Neural cell (in vitro differentiated cells): ENCODE data around the gene MEOX1. TPM values are rescaled to one million over a fixed set of nuclear protein-coding genes. Genes with fewer than 3 reads are reported as not detected.

Source experiments
- H2AFZ ChIP-seq: fragments of 200-600, 300-800 bp; sonication (generic), shearing (Covaris generic); 2 replicates; pipeline ENCODE4 v1.6.0; 2014; ENCODE audit warnings: low read depth, mild to moderate bottlenecking, antibody characterized with exemption, low read length, moderate library complexity
- H3F3A ChIP-seq: fragments of 200-600 bp; shearing (Covaris generic); 2 replicates; pipeline ENCODE4 v1.6.1; 2016; ENCODE audit warnings: mild to moderate bottlenecking, moderate library complexity, mixed read lengths, antibody characterized with exemption, low read length; ENCODE audit not compliant: insufficient read depth, poor library complexity, severe bottlenecking
- H3K27ac ChIP-seq: fragments of 200-600, 300-800 bp; sonication (generic), shearing (Covaris generic); 2 replicates; pipeline ENCODE4 v1.5.1; 2014; ENCODE audit warnings: mild to moderate bottlenecking, low read length, moderate library complexity
- H3K27me3 ChIP-seq: fragments of 300-800, 200-600 bp; sonication (generic), shearing (Covaris generic); 2 replicates; pipeline ENCODE4 v1.6.0; 2014; ENCODE audit warnings: mild to moderate bottlenecking, low read depth, low read length, moderate library complexity; ENCODE audit not compliant: insufficient read depth
- H3K36me3 ChIP-seq: fragments of 300-800, 200-600 bp; sonication (generic), shearing (Covaris generic); 2 replicates; pipeline ENCODE4 v1.5.1; 2014; ENCODE audit warnings: mild to moderate bottlenecking, antibody characterized with exemption, low read length, moderate library complexity; ENCODE audit not compliant: insufficient read depth
- H3K4me2 ChIP-seq: fragments of 300-800, 200-600 bp; sonication (generic), shearing (Covaris generic); 2 replicates; pipeline ENCODE4 v1.6.0; 2014; ENCODE audit warnings: mild to moderate bottlenecking, low read length
- H3K4me3 ChIP-seq: fragments of 300-800, 200-600 bp; sonication (generic), shearing (Covaris generic); 2 replicates; pipeline ENCODE4 v1.5.1; 2014; ENCODE audit warnings: mild to moderate bottlenecking, low read length, moderate library complexity
- H3K79me2 ChIP-seq: fragments of 200-600 bp; shearing (Covaris generic); replicated peaks from 2 replicates; pipeline ENCODE4 v1.6.0; 2014; ENCODE audit warnings: mild to moderate bottlenecking, low read length, moderate library complexity; ENCODE audit not compliant: insufficient read depth
- H3K9ac ChIP-seq: fragments of 300-800, 200-600 bp; sonication (generic), shearing (Covaris generic); 2 replicates; pipeline ENCODE4 v1.6.1; 2016; ENCODE audit warnings: mild to moderate bottlenecking, low read length, mixed read lengths
- H3K9me2 ChIP-seq: fragments of 200-600 bp; shearing (Covaris generic); 2 replicates; pipeline ENCODE4 v1.6.1; 2016; ENCODE audit warnings: mild to moderate bottlenecking, low read length, mixed read lengths; ENCODE audit not compliant: insufficient read depth
- H3K9me3 ChIP-seq: fragments of 200-600, 300-800 bp; sonication (generic), shearing (Covaris generic); 2 replicates; pipeline ENCODE4 v1.6.1; 2016; ENCODE audit warnings: mild to moderate bottlenecking, mixed run types, low read length, moderate library complexity, mixed read lengths
- H4K20me1 ChIP-seq: fragments of 200-600 bp; shearing (Covaris generic); 2 replicates; pipeline ENCODE4 v1.6.1; 2016; ENCODE audit warnings: mild to moderate bottlenecking, mixed run types; ENCODE audit not compliant: insufficient read depth
- EP300 ChIP-seq: fragments of 450-650 bp; conservative IDR thresholded peaks from 2 replicates; pipeline ENCODE4 v1.6.1; 2014; ENCODE audit warnings: antibody characterized with exemption, mild to moderate bottlenecking, moderate library complexity; ENCODE audit not compliant: poor library complexity, severe bottlenecking
- EZH2 ChIP-seq: fragments of 200-600, 300-800 bp; shearing (Covaris generic), sonication (generic); IDR thresholded peaks from 2 replicates; pipeline ENCODE4 v1.6.1; 2014; ENCODE audit warnings: antibody characterized with exemption, low read length, borderline replicate concordance, mild to moderate bottlenecking; ENCODE audit not compliant: insufficient read depth, poor library complexity, severe bottlenecking
- MXI1 ChIP-seq: fragments of 450-650 bp; conservative IDR thresholded peaks from 2 replicates; pipeline ENCODE4 v1.6.1; 2014; ENCODE audit warnings: antibody characterized with exemption, mild to moderate bottlenecking; ENCODE audit not compliant: poor library complexity, severe bottlenecking
- POLR2AphosphoS5 ChIP-seq: IDR thresholded peaks from 2 replicates; pipeline ENCODE4 v1.6.1; 2012
- RAD21 ChIP-seq: fragments of 450-650 bp; conservative IDR thresholded peaks from 2 replicates; pipeline ENCODE4 v1.6.1; 2014; ENCODE audit warnings: antibody characterized with exemption, mild to moderate bottlenecking, moderate library complexity
- SMC3 ChIP-seq: fragments of 450-650 bp; conservative IDR thresholded peaks from 2 replicates; pipeline ENCODE4 v1.6.1; 2014; ENCODE audit warnings: antibody characterized with exemption, mild to moderate bottlenecking, moderate library complexity; ENCODE audit not compliant: poor library complexity
- TAF1 ChIP-seq: IDR thresholded peaks from 2 replicates; pipeline ENCODE4 v1.6.1; 2012; ENCODE audit warnings: low read depth
- polyA plus RNA-seq: library from polyadenylated mRNA; depleted of rRNA; stranded (reverse); fragments of >200 nt; gene quantifications from 2 replicates; pipeline ENCODE4 v1.2.3, GENCODE V29; 2014
- TF ChIP-seq, protein P1 (sequence below): fragments of 450-650 bp; IDR thresholded peaks from 2 replicates; pipeline ENCODE4 v1.5.1; 2014; ENCODE audit warnings: antibody characterized with exemption, mild to moderate bottlenecking, moderate library complexity; ENCODE audit not compliant: poor library complexity, severe bottlenecking
- TF ChIP-seq, protein P2 (sequence below): IDR thresholded peaks from 2 replicates; pipeline ENCODE4 v1.6.1; 2012; ENCODE audit warnings: borderline replicate concordance

MEOX1 gene
- polyA plus RNA-seq, 1 donor from 2014 or later: 0.50 TPM

- Histone ChIP-seq H3K9me3 (no peaks in the 10 kb centered on the region), H2AFZ (no peak overlapping the region), H3F3A (no peaks in the 10 kb centered on the region), H3K4me3 (no peak overlapping the region), H3K9ac (no peak overlapping the region), H3K4me2 (no peak overlapping the region), H3K36me3 (no peaks in the 10 kb centered on the region), H3K79me2 (no peaks in the 10 kb centered on the region), H3K27me3 (no peaks in the 10 kb centered on the region), H4K20me1 (no peaks in the 10 kb centered on the region), H3K9me2 (no peaks in the 10 kb centered on the region), H3K27ac (no peak overlapping the region)
- TF ChIP-seq TAF1: no peak
- no peak for TF ChIP-seq SMC3
Observed at GRCh38 chr17:43640491-43641252, 21.1 kb downstream of the MEOX1 start.

- Histone ChIP-seq H2AFZ (no peak overlapping the region), H3K9me3 (no peaks in the 10 kb centered on the region), H3K9ac (no peak overlapping the region), H3K27ac (no peak overlapping the region), H3K4me3 (no peak overlapping the region), H3K4me2 (no peak overlapping the region), H3K79me2 (no peaks in the 10 kb centered on the region), H3F3A (no peaks in the 10 kb centered on the region), H3K9me2 (no peaks in the 10 kb centered on the region), H3K27me3 (no peaks in the 10 kb centered on the region), H3K36me3 (no peaks in the 10 kb centered on the region), H4K20me1 (no peaks in the 10 kb centered on the region)
- TF ChIP-seq TAF1: no peak
- no peak for TF ChIP-seq POLR2AphosphoS5
- TF ChIP-seq, protein P1, sequence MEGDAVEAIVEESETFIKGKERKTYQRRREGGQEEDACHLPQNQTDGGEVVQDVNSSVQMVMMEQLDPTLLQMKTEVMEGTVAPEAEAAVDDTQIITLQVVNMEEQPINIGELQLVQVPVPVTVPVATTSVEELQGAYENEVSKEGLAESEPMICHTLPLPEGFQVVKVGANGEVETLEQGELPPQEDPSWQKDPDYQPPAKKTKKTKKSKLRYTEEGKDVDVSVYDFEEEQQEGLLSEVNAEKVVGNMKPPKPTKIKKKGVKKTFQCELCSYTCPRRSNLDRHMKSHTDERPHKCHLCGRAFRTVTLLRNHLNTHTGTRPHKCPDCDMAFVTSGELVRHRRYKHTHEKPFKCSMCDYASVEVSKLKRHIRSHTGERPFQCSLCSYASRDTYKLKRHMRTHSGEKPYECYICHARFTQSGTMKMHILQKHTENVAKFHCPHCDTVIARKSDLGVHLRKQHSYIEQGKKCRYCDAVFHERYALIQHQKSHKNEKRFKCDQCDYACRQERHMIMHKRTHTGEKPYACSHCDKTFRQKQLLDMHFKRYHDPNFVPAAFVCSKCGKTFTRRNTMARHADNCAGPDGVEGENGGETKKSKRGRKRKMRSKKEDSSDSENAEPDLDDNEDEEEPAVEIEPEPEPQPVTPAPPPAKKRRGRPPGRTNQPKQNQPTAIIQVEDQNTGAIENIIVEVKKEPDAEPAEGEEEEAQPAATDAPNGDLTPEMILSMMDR: no peak
- TF ChIP-seq RAD21: no peak
- no peak for TF ChIP-seq EZH2
- TF ChIP-seq, protein P2, sequence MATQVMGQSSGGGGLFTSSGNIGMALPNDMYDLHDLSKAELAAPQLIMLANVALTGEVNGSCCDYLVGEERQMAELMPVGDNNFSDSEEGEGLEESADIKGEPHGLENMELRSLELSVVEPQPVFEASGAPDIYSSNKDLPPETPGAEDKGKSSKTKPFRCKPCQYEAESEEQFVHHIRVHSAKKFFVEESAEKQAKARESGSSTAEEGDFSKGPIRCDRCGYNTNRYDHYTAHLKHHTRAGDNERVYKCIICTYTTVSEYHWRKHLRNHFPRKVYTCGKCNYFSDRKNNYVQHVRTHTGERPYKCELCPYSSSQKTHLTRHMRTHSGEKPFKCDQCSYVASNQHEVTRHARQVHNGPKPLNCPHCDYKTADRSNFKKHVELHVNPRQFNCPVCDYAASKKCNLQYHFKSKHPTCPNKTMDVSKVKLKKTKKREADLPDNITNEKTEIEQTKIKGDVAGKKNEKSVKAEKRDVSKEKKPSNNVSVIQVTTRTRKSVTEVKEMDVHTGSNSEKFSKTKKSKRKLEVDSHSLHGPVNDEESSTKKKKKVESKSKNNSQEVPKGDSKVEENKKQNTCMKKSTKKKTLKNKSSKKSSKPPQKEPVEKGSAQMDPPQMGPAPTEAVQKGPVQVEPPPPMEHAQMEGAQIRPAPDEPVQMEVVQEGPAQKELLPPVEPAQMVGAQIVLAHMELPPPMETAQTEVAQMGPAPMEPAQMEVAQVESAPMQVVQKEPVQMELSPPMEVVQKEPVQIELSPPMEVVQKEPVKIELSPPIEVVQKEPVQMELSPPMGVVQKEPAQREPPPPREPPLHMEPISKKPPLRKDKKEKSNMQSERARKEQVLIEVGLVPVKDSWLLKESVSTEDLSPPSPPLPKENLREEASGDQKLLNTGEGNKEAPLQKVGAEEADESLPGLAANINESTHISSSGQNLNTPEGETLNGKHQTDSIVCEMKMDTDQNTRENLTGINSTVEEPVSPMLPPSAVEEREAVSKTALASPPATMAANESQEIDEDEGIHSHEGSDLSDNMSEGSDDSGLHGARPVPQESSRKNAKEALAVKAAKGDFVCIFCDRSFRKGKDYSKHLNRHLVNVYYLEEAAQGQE: no peak
- TF ChIP-seq EP300: no peak
- TF ChIP-seq MXI1: no peak
- no peak for TF ChIP-seq SMC3
Observed at GRCh38 chr17:43637563-43638323, 24.0 kb downstream of the MEOX1 start.
